NCI-H1417 (cell line): ENCODE results near the gene ATP8A2.

Experiments
- DNase-seq, 3 experiments: peaks; one replicate each; lab custom pipeline; 2025; lab: John Stamatoyannopoulos, UW

The ATP8A2 gene

DNA sequence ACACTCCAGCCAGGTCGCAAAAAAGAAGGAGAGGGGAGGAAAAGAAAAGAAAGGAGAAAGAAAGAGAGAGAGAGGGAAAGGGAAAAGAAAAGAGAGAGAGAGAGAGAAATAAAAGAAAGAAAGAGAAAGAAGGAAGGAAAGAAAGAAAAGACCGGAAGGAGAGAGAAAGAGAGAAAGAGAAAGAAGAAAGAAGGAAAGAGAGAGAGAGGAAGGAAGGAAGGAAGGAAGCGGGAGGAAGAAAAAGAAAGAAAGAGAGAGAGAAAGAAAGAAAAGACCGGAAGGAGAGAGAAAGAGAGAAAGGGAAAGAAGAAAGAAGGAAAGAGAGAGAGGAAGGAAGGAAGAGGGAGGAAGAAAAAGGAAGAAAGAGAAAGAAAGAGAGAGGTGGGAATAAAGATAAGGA is 359.3 kb downstream of the ATP8A2 start:
- no peak for DNase-seq

DNA sequence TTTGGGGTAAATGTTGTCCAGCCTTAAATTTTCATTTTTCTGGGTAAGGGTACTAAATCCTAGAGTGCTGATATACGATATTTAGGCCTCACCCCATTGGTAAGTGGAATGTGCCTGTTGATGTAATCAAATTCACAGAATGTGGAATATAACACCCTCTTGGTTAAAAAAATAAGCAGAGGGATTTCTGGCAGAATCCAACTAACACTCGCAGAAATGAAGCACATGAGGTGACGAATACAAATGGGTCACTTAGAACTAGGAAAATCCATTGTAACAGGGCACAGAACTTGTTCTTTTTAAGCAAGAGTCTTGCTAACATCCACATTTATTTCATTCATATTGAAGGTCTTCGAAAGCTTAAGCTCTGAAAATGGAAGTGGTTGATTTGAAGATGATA is 359.8 kb downstream of the ATP8A2 start:
- no peak for DNase-seq

DNA sequence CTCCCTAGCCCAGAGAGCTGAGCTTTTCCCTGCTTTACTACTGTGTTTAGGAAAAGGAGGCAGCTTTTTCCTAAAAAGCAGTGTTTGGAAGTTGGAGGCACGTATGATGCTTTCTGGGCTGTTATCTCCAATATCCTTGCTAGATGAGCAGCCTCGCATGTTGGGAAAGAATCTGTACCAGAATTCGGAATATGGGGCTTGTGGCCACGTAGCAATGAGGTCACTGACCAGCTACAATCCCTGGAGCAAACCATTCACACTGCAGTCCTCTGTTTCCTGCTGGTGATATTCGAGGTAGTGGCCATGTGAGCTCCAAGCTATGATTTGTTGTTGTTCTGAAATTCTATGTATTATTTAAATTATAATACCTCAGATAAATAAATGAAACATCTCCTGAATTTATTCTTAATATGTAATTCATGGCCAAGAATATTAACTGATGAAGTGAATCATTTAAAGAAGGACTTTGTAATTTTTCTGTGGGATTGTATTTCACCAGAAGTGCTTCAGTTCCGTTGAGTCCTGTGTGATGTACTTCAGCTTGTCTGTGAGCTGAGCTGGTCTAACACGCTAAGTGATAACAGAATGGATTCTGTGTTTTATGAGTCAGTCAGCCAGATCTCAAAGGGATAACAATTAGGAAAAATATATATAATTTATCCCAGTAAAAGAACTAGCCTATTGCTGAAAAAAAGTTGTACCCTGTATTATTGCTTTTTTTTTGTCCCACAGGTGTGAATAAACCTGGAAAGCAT is 360.5 kb downstream of the ATP8A2 start:
- DNase-seq, result no peak

DNA sequence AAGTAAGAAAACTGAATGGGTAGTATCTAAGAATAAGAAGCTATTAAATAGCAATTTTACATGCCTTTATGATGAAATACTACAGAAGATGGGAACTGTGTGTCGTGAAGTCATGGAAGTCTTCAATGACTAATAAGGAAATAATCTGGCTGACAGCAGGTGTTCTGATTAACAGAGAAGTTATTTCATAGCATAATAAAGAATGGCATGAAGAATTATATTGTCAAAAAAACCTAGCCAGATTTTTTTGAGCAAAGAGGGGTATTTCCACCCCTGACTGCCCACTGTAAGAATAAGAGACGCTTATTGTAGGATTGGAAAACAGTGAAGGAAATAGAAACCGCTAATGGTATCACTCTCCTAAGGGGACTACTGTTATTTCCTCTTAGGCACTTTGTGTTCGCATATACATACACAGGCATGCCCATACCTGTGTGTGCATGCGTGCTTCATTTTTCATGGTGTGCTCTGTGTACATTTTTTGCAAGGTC is 361.3 kb downstream of the ATP8A2 start:
- peak in 1 of 3 experiments; percentile 3 for DNase-seq

DNA sequence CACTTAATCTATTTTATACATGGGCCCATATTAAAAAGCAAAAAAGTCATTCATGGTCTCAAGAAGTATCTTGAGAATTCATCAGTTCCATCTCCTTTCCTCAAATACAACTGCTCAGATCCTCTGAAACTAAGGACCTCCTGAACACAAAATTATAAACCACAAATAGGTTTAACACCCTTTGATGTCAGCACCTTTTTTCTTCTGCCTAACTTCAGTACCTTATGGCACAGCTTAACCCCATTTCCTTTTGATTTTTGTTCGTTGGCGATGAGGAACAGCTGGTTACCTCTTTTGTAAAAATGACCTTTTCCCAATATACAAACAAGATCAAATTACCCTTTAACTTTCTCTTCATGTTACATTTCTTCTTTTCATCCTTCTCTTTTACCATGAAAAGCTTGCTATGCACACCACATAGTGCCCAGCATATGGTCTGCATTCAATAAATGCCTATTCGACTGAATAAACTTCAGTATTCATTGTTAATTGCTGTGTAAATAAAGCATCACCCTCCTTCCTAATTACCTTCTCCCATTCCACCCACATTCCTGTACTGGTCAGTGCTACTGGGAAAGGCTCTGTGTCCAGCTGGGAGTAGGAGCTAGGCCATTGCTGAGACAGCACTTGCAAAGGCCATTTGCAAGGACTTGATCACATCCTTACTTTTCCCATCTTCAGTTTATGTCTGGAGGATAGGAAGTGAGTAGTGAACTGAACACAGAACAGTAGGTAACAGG is 362.1 kb downstream of the ATP8A2 start:
- peak in 1 of 3 experiments; percentile 38 for DNase-seq

DNA sequence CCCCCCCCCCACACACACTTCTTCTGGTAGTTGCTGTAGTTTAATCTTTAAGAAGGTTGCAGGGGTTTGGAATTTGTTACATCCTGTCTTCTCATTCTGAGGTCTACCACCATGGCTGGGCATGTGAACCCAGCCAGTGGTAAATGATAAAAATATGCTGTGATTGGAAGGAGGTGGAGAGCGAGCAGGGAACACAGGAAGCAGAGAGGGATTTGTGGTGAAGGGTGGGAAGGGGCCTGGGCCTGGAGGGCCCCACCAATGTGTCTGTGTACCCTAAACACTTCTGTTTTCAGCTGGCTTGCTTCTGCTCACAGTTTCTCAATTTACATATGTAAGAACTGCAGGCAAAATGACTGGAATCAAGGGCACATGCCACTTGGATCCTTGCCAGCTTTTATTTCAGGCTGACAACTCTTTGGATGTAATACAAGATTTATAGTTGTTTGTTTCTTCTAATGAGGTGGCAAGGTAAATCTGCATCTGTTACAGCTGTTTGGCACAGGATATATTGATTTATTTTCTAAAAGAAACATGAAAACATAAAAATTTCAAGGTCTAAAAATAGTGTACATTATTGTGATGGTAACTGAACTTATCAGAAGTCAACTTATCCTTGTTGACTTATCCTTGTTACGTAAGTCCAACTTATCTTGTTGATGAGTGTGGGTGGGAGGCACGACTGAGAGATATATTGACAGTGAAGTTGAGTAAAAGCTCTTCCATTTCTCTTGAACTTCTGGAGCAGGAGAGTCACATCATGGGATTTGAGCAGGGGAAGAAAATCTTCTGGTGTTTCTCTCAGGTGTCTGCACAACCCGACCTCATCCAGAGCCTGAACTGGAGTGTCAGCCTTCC is 366.8 kb downstream of the ATP8A2 start:
- peak; percentile 44 to 85 (median 57) for DNase-seq

DNA sequence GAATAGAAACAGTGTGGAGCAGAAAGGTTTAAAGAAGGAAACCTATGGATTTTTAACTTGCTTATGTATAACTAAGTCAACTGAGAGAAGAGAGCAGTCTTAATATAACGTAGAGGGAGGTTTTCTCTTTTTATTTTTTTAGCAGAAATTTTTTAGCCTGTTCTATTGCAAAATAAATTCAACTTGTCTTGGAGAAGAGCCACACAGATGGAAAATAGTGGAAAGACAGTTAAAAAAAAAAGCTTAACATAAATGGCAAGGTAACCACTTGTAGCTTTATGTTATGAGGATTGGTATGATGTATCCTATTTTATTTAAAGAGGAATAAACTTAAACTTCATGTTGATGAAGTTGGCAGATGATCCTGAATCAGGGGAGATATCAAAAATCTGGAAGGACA is 367.6 kb downstream of the ATP8A2 start:
- DNase-seq, result no peak

DNA sequence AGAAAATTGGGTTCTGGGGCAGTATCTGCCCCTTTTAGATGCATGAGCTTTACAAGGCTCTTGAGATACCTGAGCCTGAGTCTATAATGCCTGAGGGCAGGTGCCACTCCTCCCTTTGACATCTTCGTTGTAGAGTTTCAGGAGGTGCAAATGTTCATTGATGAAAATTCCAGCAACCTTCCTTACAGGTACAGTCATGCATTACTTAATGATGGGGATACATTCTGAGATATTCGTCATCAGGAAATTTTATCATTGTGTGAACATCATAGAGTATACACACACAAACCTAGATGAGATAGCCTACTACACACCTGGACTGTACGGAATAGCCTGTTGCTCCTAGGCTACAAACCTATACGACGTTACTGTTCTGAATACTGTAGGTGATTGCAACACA is 370.0 kb downstream of the ATP8A2 start:
- no peak for DNase-seq

DNA sequence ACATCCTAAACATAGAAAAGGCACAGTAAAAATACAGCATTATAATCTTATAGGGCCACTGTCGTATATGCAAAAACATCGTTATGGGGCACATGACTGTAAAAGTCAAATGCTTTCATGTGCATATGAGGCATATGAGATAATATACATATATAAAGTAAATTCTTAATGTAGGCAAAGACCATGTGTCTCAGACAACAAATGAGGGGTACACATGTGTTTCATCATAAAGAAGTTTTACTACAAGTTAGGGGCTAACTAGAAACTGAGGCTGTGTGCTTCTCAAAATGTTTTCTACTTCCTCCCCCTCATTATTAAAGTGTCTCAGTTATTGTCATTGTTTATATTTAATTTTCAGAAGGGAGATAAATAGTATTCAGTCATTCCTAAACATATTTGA is 370.4 kb downstream of the ATP8A2 start:
- no peak for DNase-seq

DNA sequence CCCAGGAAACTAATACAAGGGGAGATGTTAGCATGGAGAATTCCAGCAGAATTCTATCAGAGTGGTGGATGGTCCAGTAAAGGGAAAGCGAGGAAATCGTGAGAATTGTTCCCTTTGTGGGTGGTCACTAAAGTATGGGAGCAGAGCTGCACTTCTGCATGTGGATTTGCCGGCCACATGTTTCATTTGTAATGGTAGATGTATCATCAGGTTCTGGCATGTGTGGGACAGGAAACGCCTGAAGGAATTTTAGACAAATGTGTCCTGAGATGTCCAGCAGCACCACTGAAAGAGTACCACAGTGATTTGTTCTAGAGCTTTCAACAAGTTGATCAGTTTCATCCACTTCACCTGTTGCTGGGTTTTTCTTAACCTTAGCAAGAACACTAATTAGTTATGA is 371.6 kb downstream of the ATP8A2 start:
- DNase-seq, result no peak

DNA sequence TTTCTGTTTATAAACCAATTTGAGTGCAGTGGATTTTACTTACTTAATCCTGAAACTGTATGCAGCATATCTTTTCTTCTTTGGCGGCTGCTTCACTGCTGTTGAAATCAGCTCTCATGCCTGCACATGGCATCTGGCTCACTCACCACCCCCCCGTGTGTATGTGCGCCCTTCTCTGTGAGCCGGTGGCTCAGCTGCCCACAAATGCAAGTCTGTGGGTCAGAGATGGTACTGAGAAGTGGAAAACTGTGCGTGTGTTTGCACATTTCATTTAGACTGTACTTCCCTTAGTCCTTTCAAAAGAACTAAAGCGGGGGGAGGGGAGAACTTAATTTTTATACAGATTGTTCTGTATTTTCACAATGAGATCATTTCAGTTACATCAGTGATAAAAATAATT is 372.4 kb downstream of the ATP8A2 start:
- no peak for DNase-seq

DNA sequence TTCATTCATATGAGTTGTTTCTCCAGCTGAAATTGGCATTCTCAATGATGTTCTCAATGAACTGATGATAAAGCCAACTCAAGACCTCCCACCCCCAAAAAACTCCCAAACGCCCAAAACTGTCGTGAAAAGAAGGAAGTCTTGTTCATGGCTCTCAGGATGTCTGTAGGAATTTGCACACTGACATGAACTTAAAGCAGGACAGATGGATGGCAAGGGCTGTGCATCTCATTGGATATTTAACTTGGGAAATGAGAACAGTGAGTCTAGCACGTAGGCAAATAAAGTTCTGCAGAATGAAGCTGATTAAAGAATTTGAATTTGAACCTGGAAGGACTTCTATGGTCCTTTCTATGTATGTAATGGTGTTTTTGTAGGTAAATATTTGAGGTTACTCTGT is 374.4 kb downstream of the ATP8A2 start:
- no peak for DNase-seq

DNA sequence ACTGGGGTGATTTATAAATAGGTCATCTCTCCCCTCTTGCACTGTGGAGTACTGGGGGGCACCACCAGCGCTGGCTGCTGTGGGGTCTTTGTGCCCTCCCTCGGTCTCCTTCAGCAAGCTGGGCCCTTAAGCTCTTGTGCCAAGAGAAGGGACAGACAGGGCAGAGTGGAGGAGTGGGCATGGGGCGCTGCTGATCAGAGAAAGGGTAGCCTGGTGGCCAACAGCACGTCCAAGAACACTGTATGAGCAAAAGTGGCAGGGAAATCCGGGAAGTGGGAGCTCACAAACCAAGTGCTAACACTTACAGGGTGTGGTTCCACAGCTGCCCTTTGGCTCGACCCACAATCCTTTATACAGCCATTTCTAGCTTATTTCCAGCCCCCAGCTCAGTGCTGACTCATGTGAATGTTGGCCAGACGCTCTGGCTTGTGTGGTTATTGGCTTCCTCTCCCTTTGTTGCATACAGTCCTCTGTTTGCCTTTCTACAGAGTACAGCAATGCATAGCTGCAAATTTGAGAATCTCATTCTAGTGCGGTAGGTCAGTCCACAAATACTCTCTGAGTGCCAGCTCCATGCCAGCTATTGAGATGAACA is 381.3 kb downstream of the ATP8A2 start:
- no peak for DNase-seq

DNA sequence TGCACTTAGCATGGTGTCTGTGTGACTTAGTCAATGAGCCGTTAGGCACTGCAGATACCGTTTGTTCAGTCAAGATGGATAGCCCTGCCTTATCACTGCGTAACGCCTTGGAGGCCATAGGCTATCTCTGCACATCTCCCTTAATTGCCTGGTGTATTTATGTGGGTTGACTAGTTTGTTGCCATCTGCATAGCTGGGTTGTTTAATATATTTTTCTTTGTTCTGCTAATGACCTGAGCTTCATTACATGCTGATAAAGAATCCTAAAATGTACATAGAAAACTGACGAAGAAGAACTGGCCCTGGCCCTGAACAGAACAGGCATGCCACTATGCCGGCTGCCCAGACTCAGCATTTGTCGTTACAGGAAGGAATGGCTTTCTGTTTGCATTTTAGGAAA is 382.2 kb downstream of the ATP8A2 start:
- DNase-seq, result no peak

DNA sequence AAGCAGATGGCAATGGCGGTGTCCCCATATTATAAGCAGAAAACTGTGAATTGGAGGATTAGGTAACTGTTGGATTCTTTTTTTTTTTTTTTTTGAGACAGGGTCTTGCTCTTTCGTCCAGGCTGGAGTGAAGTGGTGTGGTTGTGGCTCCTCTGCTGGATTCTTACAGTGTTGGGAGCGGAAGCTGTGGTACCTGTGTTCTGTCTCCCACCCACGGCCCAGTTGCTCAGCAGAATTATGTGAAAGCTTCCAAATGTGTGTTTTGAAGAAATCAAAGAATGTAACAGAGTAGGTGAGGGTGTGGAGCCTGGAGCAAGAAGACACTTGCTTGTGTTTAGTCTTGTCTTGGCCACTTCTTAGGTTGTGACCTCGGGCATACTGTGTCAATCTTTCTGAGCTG is 384.5 kb downstream of the ATP8A2 start:
- no peak for DNase-seq

DNA sequence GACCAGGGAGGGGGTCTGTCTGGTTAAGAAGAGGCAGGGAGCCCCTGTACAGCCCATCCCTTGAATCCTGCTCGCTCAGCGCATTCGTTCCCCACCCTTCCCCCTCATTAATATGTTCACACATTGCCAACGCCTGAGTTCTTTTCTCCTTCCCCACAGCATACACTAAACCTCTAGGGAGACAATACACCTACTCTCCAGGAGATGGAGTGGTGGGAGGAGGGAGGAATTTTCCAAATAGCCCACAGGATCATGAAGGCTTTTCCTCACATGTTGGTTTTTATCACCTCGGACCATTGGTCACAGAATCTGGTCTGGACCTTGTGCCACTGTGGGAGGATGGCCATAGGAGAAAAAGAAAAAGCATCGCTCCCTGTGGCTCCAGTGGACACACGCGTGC is 385.1 kb downstream of the ATP8A2 start:
- no peak for DNase-seq

DNA sequence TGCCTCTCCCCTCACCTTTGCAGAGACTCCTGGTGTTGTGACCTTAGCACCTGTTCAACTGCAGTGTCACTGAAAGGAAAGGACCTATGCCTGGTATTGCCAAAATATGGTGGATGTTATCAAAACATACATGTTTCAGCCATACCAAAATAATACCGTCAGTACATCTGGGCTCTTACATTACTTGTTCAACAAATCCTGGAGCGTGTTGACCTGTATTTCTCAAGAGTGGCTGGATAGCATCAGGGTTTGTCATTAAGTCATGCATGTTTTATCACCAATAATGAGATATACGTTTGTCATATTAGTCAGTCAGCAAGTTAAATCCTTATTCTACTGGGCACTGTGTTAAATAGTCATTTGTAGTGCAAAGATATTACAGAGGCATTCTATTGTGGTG is 389.3 kb downstream of the ATP8A2 start:
- DNase-seq, result no peak

DNA sequence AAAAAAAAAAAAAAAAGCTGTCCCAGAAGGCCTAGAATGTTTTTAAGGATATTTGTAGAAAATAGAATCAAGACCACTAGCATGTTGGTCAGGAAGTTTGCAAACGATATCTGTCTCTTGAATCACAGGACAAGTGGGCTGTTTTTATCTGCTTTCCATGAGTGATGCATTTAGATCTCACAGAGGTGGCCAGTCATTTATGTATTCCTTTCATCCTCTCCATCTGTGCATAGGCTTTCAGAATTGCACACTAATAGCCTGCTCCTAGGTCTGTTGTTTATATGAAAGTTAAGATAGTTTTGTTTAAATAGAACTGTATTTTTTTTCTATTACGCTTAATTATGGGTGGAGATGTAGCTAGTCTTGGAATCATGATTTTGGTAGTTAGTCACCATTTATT is 390.5 kb downstream of the ATP8A2 start:
- no peak for DNase-seq

DNA sequence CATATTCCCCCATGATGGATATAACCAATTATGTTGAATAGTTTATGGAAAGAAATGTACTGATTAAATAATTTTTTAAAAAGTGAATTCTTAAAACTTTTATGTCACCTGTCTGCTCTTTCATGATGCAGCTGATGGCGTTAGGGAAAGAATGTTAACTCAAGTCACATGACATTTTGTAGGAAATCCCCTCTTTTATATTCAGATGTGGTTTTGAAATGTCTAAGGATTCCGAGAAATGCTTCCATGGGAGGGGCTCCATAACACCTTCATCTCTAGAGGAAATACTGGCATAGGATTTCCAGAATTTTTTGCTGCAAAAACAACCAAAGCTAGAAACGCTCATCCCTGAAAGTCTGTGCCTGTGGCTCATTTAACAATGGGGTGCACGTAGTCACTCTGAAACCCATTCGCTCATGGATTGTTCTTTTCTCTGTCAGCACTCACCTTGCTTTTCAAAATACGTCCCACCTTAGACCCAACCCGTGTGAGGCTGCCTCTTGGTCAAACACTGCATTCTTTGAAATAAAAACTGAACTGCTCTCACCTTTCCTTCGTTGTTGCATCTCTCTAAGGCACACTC is 391.1 kb downstream of the ATP8A2 start:
- no peak for DNase-seq

DNA sequence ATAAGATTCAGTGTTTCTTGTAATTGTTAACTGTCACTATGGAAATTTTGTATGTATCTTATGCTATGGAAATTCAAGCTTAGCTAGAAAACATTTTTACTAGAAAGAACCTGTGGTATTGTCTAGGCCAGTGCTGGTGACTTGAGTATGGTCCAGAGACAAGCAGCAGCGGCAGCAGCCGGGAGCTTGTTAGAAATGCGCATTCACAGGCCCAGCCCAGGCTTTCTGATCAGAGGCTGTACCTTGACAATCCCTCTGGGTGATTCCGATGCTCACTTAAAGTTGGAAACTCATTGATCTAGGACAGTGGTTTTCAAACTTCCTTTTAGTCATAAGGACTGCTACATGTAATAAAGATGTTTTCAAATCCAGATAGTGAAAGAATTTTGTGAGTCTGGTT is 392.6 kb downstream of the ATP8A2 start:
- DNase-seq, result no peak

DNA sequence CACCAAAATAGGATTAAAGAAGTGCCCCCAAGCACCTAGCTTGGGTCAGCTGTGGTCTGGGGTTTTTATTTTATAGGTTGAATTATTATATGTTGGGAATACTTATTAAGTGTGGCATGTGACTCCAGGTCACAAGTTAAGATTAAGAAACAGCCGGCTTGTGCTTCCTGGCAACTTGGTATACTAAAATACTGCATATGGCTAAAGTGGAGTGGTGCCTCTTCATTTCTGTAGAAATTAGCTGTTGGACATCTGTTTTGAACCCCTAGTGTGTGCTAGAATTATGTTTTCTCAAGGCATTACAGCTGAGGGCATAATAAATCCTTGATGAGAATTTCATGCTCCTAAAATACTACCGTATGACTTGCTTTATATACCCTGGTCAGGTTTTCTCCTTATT is 393.5 kb downstream of the ATP8A2 start:
- no peak for DNase-seq

DNA sequence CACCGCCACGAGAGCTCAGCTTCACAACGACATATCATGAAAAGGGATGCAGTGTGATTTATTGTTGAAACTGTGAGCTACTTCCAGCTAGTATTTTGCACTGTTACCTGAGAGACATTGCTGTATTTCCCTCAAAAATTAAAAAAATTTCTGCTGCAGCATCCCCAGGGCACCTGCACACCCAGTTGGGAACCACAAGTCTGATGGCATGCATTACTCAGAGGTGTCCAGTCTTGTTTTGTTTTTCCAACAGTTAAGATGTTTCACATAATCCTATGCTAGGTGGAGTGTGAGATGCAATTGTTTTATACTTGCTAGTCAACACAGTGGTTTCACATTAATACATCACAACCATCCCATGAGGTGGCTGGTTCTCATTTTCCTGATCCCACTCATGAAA is 394.8 kb downstream of the ATP8A2 start:
- no peak for DNase-seq
